GM23248 (cell line): Measurements from ENCODE around the gene SH3YL1. TPM values are rescaled to one million over a fixed set of nuclear protein-coding genes. Genes with fewer than 3 reads are reported as not detected.

ENCODE experiments used
- DNase-seq: peaks from one replicate; pipeline ENCODE4 v3.0.0-alpha.2; 2015
- H2AFZ ChIP-seq: fragments of 200-600 bp; sonication (generic); 2 replicates; pipeline ENCODE4 v1.6.1; 2016; ENCODE audit warnings: antibody characterized with exemption
- H3F3A ChIP-seq: fragments of 200-600 bp; sonication (generic); 2 replicates; pipeline ENCODE4 v1.6.1; 2016; ENCODE audit warnings: mild to moderate bottlenecking, antibody characterized with exemption, mixed run types; ENCODE audit not compliant: insufficient read depth
- H3K27ac ChIP-seq: fragments of 200-600 bp; sonication (generic); 2 replicates; pipeline ENCODE4 v1.5.1; 2016; ENCODE audit warnings: mild to moderate bottlenecking
- H3K27me3 ChIP-seq: fragments of 200-600 bp; sonication (generic); replicated peaks from 2 replicates; pipeline ENCODE4 v1.6.1; 2016; ENCODE audit warnings: mild to moderate bottlenecking; ENCODE audit not compliant: insufficient read depth
- H3K36me3 ChIP-seq: fragments of 200-600 bp; sonication (generic); 2 replicates; pipeline ENCODE4 v1.6.1; 2016; ENCODE audit warnings: low read depth, mild to moderate bottlenecking
- H3K4me1 ChIP-seq: fragments of 200-600 bp; sonication (generic); 2 replicates; pipeline ENCODE4 v1.6.1; 2016; ENCODE audit warnings: mild to moderate bottlenecking; ENCODE audit not compliant: insufficient read depth
- H3K4me2 ChIP-seq: fragments of 200-600 bp; sonication (generic); one replicate; pipeline ENCODE4 v1.6.1; 2016; ENCODE audit warnings: mild to moderate bottlenecking; ENCODE audit not compliant: unreplicated experiment
- H3K4me3 ChIP-seq: fragments of 200-600 bp; sonication (generic); 2 replicates; pipeline ENCODE4 v1.5.1; 2016; ENCODE audit warnings: mild to moderate bottlenecking
- H3K79me2 ChIP-seq: fragments of 200-600 bp; sonication (generic); 2 replicates; pipeline ENCODE4 v1.6.1; 2016; ENCODE audit warnings: mild to moderate bottlenecking; ENCODE audit not compliant: insufficient read depth
- H3K9ac ChIP-seq: fragments of 200-600 bp; sonication (generic); 2 replicates; pipeline ENCODE4 v1.6.1; 2016; ENCODE audit warnings: mild to moderate bottlenecking
- H3K9me2 ChIP-seq: fragments of 200-600 bp; sonication (generic); 2 replicates; pipeline ENCODE4 v1.6.1; 2016; ENCODE audit warnings: mixed run types, mild to moderate bottlenecking, moderate library complexity; ENCODE audit not compliant: insufficient read depth
- H3K9me3 ChIP-seq: fragments of 200-600 bp; sonication (generic); one replicate; pipeline ENCODE4 v1.6.1; 2017; ENCODE audit warnings: low read depth
- H4K20me1 ChIP-seq: fragments of 200-600 bp; sonication (generic); 2 replicates; pipeline ENCODE4 v1.6.0; 2016; ENCODE audit not compliant: insufficient read depth
- EZH2 ChIP-seq: fragments of 200-600 bp; sonication (generic); IDR thresholded peaks from 2 replicates; pipeline ENCODE4 v1.6.1; 2018; ENCODE audit warnings: antibody characterized with exemption, mild to moderate bottlenecking; ENCODE audit not compliant: insufficient read depth, poor library complexity, severe bottlenecking
- EZH2phosphoT487 ChIP-seq: fragments of 200-600 bp; sonication (generic); IDR thresholded peaks from 2 replicates; pipeline ENCODE4 v1.6.1; 2018; ENCODE audit warnings: antibody characterized with exemption, moderate library complexity, mild to moderate bottlenecking, low read depth; ENCODE audit not compliant: insufficient read depth
- WGBS, 2 experiments: methylation state at CpG; one replicate each; pipeline ENCODE4 v1.1.6; 2015 to 2017; ENCODE audit warnings: low lambda C conversion rate in 2 of 2, low coverage in 1 of 2; ENCODE audit errors: missing lambda C conversion rate in 2 of 2; 5-methylcytosine and 5-hydroxymethylcytosine counted together
- in situ Hi-C: fragments of 300-500 bp; cut with MboI; formaldehyde crosslinking; loops from 2 replicates; pipeline ENCODE4 v1.15.0; 2020
- polyA plus RNA-seq: library from polyadenylated mRNA; unstranded; fragments of >200 nt; fragmentation: Nextera tagmentation; extraction: Ambion mirVana; gene quantifications from 2 replicates; pipeline ENCODE4 v1.2.1, GENCODE V29; 2016
- total RNA-seq: library from RNA; depleted of rRNA; stranded (reverse); fragments of >200 nt; shearing (Covaris generic); gene quantifications from 2 replicates; pipeline ENCODE4 v1.2.3, GENCODE V29; 2014

The SH3YL1 gene
- total and polyA plus RNA-seq, 2 experiments from 2014 or later, result 24.0 to 25.2 TPM

DNA sequence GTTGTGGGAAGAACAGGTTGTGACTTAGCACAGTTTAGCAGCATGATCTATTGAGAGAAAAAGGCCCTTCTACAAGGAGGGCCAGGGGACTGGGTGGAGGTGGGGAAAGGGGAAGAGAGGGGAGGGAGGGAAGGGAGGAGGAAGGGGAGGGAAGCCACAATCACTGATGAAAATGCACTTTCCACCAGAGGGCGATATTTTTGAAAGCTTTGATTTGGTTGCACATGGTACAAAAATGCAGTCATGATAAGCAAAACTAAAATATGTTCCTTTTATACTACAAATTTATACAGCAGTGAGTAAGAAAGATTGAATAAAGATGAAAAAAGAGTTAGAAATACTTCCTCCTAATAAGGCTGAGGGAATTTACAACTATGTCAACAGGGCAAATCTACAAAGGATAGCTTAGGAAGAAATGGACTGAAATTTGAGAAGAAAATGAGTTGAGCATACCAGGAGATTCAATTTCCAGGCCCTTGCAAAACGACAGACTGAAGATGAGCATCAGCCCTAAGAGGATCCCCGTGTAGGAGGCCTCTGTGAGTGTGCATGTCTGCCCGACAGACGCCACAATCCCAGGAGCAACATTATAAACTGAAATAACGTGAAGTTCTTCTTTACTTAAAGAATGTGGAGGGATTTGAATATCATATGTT is 17.2 kb downstream of the SH3YL1 start:
- TF ChIP-seq EZH2 (no peak), EZH2phosphoT487 (no peak)
- Histone ChIP-seq H3K36me3 (peaks cover 30% of the 10 kb centered on the region), H3K27ac (peak overlapping the region; percentile 16; the same call in 1 of the 2 replicates), H3K9me3 (no peaks in the 10 kb centered on the region), H3K4me2 (no peak overlapping the region), H3K4me3 (no peak overlapping the region), H3K4me1 (peaks cover 5% of the 10 kb centered on the region; the same call in 1 of the 2 replicates), H3F3A (peaks cover 9% of the 10 kb centered on the region; the same call in 1 of the 2 replicates), H3K27me3 (no peaks in the 10 kb centered on the region), H4K20me1 (no peaks in the 10 kb centered on the region), H3K9ac (no peak overlapping the region), H2AFZ (no peak overlapping the region), H3K79me2 (no peaks in the 10 kb centered on the region), H3K9me2 (no peaks in the 10 kb centered on the region)
- peak; percentile 75 for DNase-seq
- 56 to 58% methylated on average over 6 of the region's 6 CpGs for WGBS, 2 experiments
- in situ Hi-C loops, result loop anchor here (10.0 kb wide), 1 partner anchor 398 kb away; no protein-coding TSS in a partner anchor

DNA sequence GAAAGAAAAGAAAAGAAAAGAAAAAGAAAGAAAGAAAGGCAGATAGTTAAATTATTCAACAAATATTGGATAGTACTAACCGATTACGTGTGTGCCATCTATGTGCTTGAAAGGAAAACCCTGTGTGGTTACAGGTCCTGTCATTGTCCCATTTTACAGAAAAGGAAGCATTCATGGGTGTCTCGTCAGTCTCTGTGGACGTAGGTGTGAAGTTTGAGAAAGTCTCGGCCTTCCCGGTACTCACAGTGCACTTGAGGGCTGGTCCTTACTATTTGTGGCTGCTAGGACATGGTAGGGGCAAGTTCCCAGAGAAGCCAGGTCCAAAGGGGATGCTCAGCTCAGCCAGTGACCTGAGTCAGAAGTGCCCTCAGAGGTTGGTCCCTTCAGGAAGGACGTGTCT is 19.3 kb downstream of the SH3YL1 start:
- no peak for DNase-seq
- H3K9ac ChIP-seq, result no peak overlapping the region
- peaks cover 9% of the 10 kb centered on the region; the same call in 1 of the 2 replicates for H3F3A ChIP-seq
- WGBS, 2 experiments, result 96 to 98% methylated on average over 7 of the region's 7 CpGs
- H3K79me2 ChIP-seq, result no peaks in the 10 kb centered on the region
- H3K36me3 ChIP-seq, result peaks cover 22% of the 10 kb centered on the region; the same call in 1 of the 2 replicates
- H3K27me3 ChIP-seq, result no peaks in the 10 kb centered on the region
- in situ Hi-C loops, result loop anchor here (10.0 kb wide), 1 partner anchor 400 kb away; no protein-coding TSS in a partner anchor
- H3K4me3 ChIP-seq, result no peak overlapping the region
- no peak overlapping the region for H3K27ac ChIP-seq
- TF ChIP-seq EZH2 (no peak), EZH2phosphoT487 (no peak)
- no peaks in the 10 kb centered on the region for H3K9me2 ChIP-seq
- H3K4me2 ChIP-seq, result no peak overlapping the region
- H4K20me1 ChIP-seq, result no peaks in the 10 kb centered on the region
- peaks cover 5% of the 10 kb centered on the region; the same call in 1 of the 2 replicates for H3K4me1 ChIP-seq
- H3K9me3 ChIP-seq, result no peaks in the 10 kb centered on the region
- no peak overlapping the region for H2AFZ ChIP-seq

DNA sequence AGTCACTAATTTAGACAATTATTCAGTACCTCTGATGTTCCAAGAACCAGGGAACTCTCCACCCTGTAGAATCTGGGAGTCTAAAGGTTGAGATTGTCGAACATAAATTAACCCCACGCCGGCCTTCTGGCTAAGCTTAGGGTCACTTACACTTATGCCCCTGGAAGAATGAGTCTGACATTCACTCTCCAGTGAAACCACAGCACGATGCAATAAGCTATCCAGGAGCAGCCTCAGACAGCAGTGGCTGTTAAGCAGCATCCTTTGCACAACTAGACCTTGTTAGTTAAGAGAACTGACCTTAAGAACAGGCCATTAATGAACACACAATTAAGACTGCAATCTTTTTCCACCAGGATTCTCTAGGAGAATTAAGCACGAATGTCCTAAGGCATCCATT is 25.0 kb downstream of the SH3YL1 start:
- DNase-seq, result no peak
- no peaks in the 10 kb centered on the region for H3K4me1 ChIP-seq
- H3K36me3 ChIP-seq, result peaks cover 14% of the 10 kb centered on the region; the same call in 1 of the 2 replicates
- no peaks in the 10 kb centered on the region for H3F3A ChIP-seq
- TF ChIP-seq EZH2, result no peak
- no peak for TF ChIP-seq EZH2phosphoT487
- H2AFZ ChIP-seq, result no peak overlapping the region
- H3K27ac ChIP-seq, result no peak overlapping the region
- no peaks in the 10 kb centered on the region for H3K9me3 ChIP-seq
- H4K20me1 ChIP-seq, result no peaks in the 10 kb centered on the region
- H3K4me3 ChIP-seq, result no peak overlapping the region
- no peaks in the 10 kb centered on the region for H3K79me2 ChIP-seq
- no peak overlapping the region for H3K9ac ChIP-seq
- no peaks in the 10 kb centered on the region for H3K9me2 ChIP-seq
- 80 to 81% methylated on average over 5 of the region's 5 CpGs for WGBS, 2 experiments
- in situ Hi-C loops, result no loop called here
- no peak overlapping the region for H3K4me2 ChIP-seq
- H3K27me3 ChIP-seq, result no peaks in the 10 kb centered on the region

DNA sequence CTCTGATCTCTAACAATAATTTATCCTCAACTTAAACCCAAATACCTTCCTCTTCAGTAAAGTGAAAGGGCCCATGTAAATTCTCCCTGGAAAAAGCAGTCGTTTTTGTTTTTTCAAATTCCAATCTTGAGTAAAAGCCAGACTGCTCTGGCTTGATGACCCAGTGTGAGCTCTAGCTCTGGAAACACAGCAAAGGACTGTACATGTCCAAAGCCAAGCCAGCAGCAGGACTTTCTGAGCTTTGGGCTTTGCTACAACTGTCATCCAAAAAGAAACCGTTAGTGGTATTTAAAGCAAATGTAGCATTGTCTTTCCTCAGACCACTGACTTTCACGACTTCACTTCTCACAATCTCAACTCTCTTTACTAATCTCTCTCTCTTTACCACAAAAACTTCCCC is 25.4 kb downstream of the SH3YL1 start:
- Histone ChIP-seq H3K27me3 (no peaks in the 10 kb centered on the region), H3K79me2 (no peaks in the 10 kb centered on the region), H2AFZ (no peak overlapping the region), H3K9me3 (no peaks in the 10 kb centered on the region), H3F3A (no peaks in the 10 kb centered on the region), H3K9me2 (no peaks in the 10 kb centered on the region), H3K27ac (no peak overlapping the region), H3K36me3 (peaks cover 11% of the 10 kb centered on the region; the same call in 1 of the 2 replicates), H4K20me1 (no peaks in the 10 kb centered on the region), H3K4me2 (no peak overlapping the region), H3K9ac (no peak overlapping the region), H3K4me1 (no peaks in the 10 kb centered on the region), H3K4me3 (no peak overlapping the region)
- TF ChIP-seq EZH2phosphoT487 (no peak), EZH2 (no peak)
- WGBS, 2 experiments, result 27 to 36% methylated on average over 3 of the region's 3 CpGs
- DNase-seq, result no peak
- in situ Hi-C loops, result no loop called here
